Activated CD4-positive, alpha-beta T cell treated with anti-CD3 and anti-CD28 coated beads, Interleukin-2, amount 50 U/mL, for 24 hours (primary cell): ENCODE results near the gene TEKT2.

ENCODE experiments used
- DNase-seq, 2 donors: peaks; one replicate each; pipeline ENCODE4 v3.0.0-alpha.2; 2020; ENCODE audit warnings: low read depth in 1 of 2, low spot score in 1 of 2

TEKT2 gene

GRCh38 chr1:36087233-36088123, 3.6 kb downstream of the TEKT2 start:
- DNase-seq, result no peak

- no peak for DNase-seq
Measured at GRCh38 chr1:36088265-36088576, 4.3 kb downstream of the TEKT2 start.

- DNase-seq, result peak; percentile 84 to 87
Measured at GRCh38 chr1:36088577-36089392, 4.9 kb downstream of the TEKT2 start, which contains the start of gene ADPRS. Gene ADPRS (plus strand): TSS chr1:36088892. CDS start chr1:36088905, 13 bp downstream.

- DNase-seq, result no peak
Measured at GRCh38 chr1:36089393-36090121, 5.7 kb downstream of the TEKT2 start.

- no peak for DNase-seq
Measured at GRCh38 chr1:36091141-36091540, 7.2 kb downstream of the TEKT2 start.

- DNase-seq, result no peak
Measured at GRCh38 chr1:36091698-36092097, 7.8 kb downstream of the TEKT2 start.

GRCh38 chr1:36092166-36092797, 8.4 kb downstream of the TEKT2 start:
- no peak for DNase-seq

GRCh38 chr1:36092798-36093185, 8.9 kb downstream of the TEKT2 start:
- DNase-seq, result no peak

- DNase-seq, result no peak
Measured at GRCh38 chr1:36093226-36093625, 9.3 kb downstream of the TEKT2 start.

- DNase-seq, result no peak
Measured at GRCh38 chr1:36093929-36094328, 10.0 kb downstream of the TEKT2 start.

GRCh38 chr1:36094621-36095061, 10.7 kb downstream of the TEKT2 start:
- DNase-seq, result no peak

- no peak for DNase-seq
Measured at GRCh38 chr1:36095760-36096405, 12.0 kb downstream of the TEKT2 start.

GRCh38 chr1:36096500-36097432, 12.9 kb downstream of the TEKT2 start:
- DNase-seq, result no peak

GRCh38 chr1:36097693-36098585, 14.0 kb downstream of the TEKT2 start:
- no peak for DNase-seq

- no peak for DNase-seq
Measured at GRCh38 chr1:36098650-36099365, 14.9 kb downstream of the TEKT2 start.

GRCh38 chr1:36099681-36100341, 15.9 kb downstream of the TEKT2 start:
- peak; percentile 61 to 63 for DNase-seq

- no peak for DNase-seq
Measured at GRCh38 chr1:36100376-36100775, 16.5 kb downstream of the TEKT2 start.
